MCF 10A (cell line): Measurements from ENCODE around the gene MYOM1. TPM values are rescaled to one million over a fixed set of nuclear protein-coding genes. Genes with fewer than 3 reads are reported as not detected.

Source experiments
- BruUV-seq: library from RNA; stranded (reverse); fragments of 400-500 nt; replicated peaks from 2 replicates; lab custom pipeline; 2021; lab: Mats Ljungman, UMichigan
- CTCF ChIA-PET: fragments of 300-600 bp; sonication (Branson Sonifier 250); formaldehyde crosslinking; extraction: SDS; loops from one replicate; lab custom pipeline; 2021; ENCODE audit warnings: antibody characterized with exemption, inconsistent platforms; lab: Yijun Ruan, JAX
- POLR2A ChIA-PET: fragments of 300-600, 350-650 bp; sonication (Branson Sonifier 250); formaldehyde crosslinking; extraction: SDS; loops from one replicate; lab custom pipeline; 2020; ENCODE audit warnings: antibody characterized with exemption, inconsistent platforms; lab: Yijun Ruan, JAX
- DNase-seq: peaks from one replicate; pipeline ENCODE4 v3.0.0-alpha.2; 2018; ENCODE audit not compliant: unreplicated experiment
- H3K27ac Mint-ChIP-seq: one replicate; pipeline ENCODE4 v1.8.0; 2022; ENCODE audit warnings: mild to moderate bottlenecking, low read depth, mixed read lengths; ENCODE audit not compliant: unreplicated experiment
- H3K27me3 Mint-ChIP-seq: one replicate; pipeline ENCODE4 v1.8.0; 2022; ENCODE audit warnings: mixed read lengths; ENCODE audit not compliant: insufficient read depth, unreplicated experiment
- H3K36me3 Mint-ChIP-seq: one replicate; pipeline ENCODE4 v1.8.0; 2022; ENCODE audit warnings: mild to moderate bottlenecking, moderate library complexity, mixed read lengths; ENCODE audit not compliant: insufficient read depth, unreplicated experiment
- H3K4me1 Mint-ChIP-seq: one replicate; pipeline ENCODE4 v1.8.0; 2022; ENCODE audit warnings: mixed read lengths; ENCODE audit not compliant: insufficient read depth, unreplicated experiment
- H3K4me3 Mint-ChIP-seq: one replicate; pipeline ENCODE4 v1.8.0; 2022; ENCODE audit warnings: mild to moderate bottlenecking, moderate library complexity, mixed read lengths; ENCODE audit not compliant: unreplicated experiment
- H3K9me3 Mint-ChIP-seq: one replicate; pipeline ENCODE4 v1.8.0; 2022; ENCODE audit warnings: mixed read lengths; ENCODE audit not compliant: unreplicated experiment
- CTCF ChIP-seq: fragments of 200-600 bp; IDR thresholded peaks from one replicate; pipeline ENCODE4 v1.8.0; 2022; ENCODE audit warnings: antibody characterized with exemption, mild to moderate bottlenecking; ENCODE audit not compliant: unreplicated experiment
- intact Hi-C: fragments of 100-400 bp; cut with micrococcal nuclease; formaldehyde crosslinking; loops from 2 replicates; pipeline ENCODE4 v1.14.1; 2022
- total RNA-seq: library from RNA; stranded (reverse); gene quantifications from 2 replicates; pipeline ENCODE4 v1.2.3, GENCODE V29; 2022

The MYOM1 gene
- total RNA-seq, 1 experiment from 2014 or later = 0.21 TPM

DNA sequence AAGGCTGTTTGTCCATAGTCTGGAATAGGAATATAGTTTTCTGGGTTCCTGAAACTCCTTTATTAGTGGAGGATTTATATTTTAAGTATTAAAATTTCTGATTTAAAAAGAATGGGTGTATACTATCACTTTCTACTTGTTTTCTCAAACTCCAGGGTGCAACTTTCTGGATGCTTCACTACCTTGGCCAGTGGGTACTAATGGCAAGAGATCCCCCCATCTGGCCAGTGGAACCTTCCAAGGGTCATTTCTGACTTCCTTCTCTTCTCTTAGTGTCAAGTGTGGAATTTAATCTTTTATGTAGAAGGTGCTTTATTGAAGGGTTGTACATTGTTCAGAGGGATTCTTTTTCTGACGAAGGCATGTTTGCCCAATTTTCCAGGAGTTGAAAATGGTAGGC, 120.4 kb downstream of the MYOM1 start:
- no TSS peak for BruUV-seq
- intact Hi-C loops = no loop called here
- Mint-ChIP-seq H3K4me3 (no peak overlapping the region), H3K27ac (no peak overlapping the region), H3K27me3 (no peaks in the 10 kb centered on the region), H3K9me3 (no peaks in the 10 kb centered on the region), H3K4me1 (peaks cover 8% of the 10 kb centered on the region), H3K36me3 (no peaks in the 10 kb centered on the region)
- no peak for DNase-seq
- POLR2A ChIA-PET = no interaction called here
- no peak for TF ChIP-seq CTCF
- CTCF ChIA-PET = interaction anchor here (0.9 kb wide), 1 partner anchor 33 kb away, joined by 3 read pairs; no protein-coding TSS in a partner anchor

DNA sequence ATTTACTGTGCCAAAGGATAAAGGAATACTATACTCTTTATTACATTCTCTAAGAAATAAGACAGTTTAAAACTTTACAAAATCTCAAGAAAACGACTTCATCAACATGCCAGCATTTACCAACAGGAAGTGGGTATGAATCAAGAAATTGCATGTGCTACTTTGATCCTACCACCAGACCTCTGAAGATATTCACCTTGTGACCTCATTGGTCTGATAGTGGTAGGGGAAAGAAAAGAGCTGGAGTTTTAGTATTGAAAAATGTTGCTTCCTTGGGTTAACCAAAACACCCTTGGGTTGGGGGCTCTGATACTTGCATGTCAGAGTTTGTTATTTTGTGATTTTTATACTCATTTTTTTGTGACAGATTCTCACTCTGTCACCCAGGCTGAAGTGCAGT, 122.7 kb downstream of the MYOM1 start:
- POLR2A ChIA-PET = no interaction called here
- no peaks in the 10 kb centered on the region for H3K36me3 Mint-ChIP-seq
- CTCF ChIA-PET = interaction anchor here (0.6 to 0.9 kb wide), 3 partner anchors 13 to 266 kb away, joined by 3 read pairs; no protein-coding TSS in a partner anchor
- H3K27me3 Mint-ChIP-seq = no peaks in the 10 kb centered on the region
- no peak for TF ChIP-seq CTCF
- DNase-seq = no peak
- no peak overlapping the region for H3K27ac Mint-ChIP-seq
- intact Hi-C loops = no loop called here
- H3K4me3 Mint-ChIP-seq = no peak overlapping the region
- BruUV-seq = no TSS peak
- H3K9me3 Mint-ChIP-seq = no peaks in the 10 kb centered on the region
- no peaks in the 10 kb centered on the region for H3K4me1 Mint-ChIP-seq

DNA sequence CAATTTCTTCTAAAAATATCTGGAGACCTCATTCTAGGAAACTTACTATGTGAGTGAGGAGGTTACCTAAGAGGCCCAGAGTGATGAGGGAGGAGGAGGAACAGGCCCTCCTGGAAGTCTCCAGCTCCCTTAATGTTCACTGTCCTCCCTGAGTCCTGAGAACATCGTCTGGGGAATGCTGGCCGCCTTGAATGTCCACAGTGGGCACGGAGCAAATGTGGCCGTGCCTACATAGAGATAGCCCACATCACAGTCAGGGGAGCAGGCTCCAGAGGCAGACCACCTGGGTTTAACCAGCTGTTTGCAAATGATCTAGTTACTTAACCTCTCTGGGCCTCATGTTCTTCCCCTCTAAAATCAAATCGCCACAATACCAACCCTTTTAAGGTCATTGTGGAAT, 123.8 kb downstream of the MYOM1 start:
- no peak for TF ChIP-seq CTCF
- Mint-ChIP-seq H3K36me3 (no peaks in the 10 kb centered on the region), H3K4me1 (no peaks in the 10 kb centered on the region), H3K27ac (no peak overlapping the region), H3K4me3 (no peak overlapping the region), H3K9me3 (no peaks in the 10 kb centered on the region), H3K27me3 (no peaks in the 10 kb centered on the region)
- POLR2A ChIA-PET = interaction anchor here (0.9 kb wide), 1 partner anchor 151 kb away, joined by 4 read pairs; no protein-coding TSS in a partner anchor
- intact Hi-C loops = no loop called here
- no TSS peak for BruUV-seq
- CTCF ChIA-PET = interaction anchor here (0.7 kb wide), 1 partner anchor 164 kb away, joined by 3 read pairs; no protein-coding TSS in a partner anchor
- no peak for DNase-seq

GRCh38 chr18:3094338-3094684, 125.5 kb downstream of the MYOM1 start:
- Mint-ChIP-seq H3K36me3 (no peaks in the 10 kb centered on the region), H3K9me3 (no peaks in the 10 kb centered on the region), H3K27me3 (no peaks in the 10 kb centered on the region), H3K4me1 (no peaks in the 10 kb centered on the region), H3K27ac (no peak overlapping the region), H3K4me3 (no peak overlapping the region)
- no TSS peak for BruUV-seq
- ChIA-PET CTCF (interaction anchor here (0.6 kb wide), 3 partner anchors 15 to 609 kb away, joined by 3 to 4 read pairs (median 3); no protein-coding TSS in a partner anchor), POLR2A (interaction anchor here (0.9 kb wide), 1 partner anchor 153 kb away, joined by 3 read pairs; no protein-coding TSS in a partner anchor)
- no peak for DNase-seq
- TF ChIP-seq CTCF = no peak
- intact Hi-C loops = no loop called here
